HG03139 (cell line): Measurements from ENCODE around the gene IFI35.
"Not testable (repeated sequence)": the region's sequence is repeated elsewhere in the genome, so short reads cannot be mapped to it uniquely, and the experiment has no call there.

Source experiments
- ATAC-seq: cut with Tn5 transposase; IDR thresholded peaks from one replicate; pipeline ENCODE4 v1.9.1; 2021; ENCODE audit not compliant: unreplicated experiment

Gene IFI35

GRCh38 chr17:43006639-43007551 is at the start of gene IFI35:
TSS of gene IFI35 (plus strand) at chr17:43006784. CDS start at chr17:43006948, 164 bp downstream.
- ATAC-seq: no peak

- ATAC-seq: peak; percentile 84
Measured at GRCh38 chr17:42964161-42964932, 42.2 kb upstream of the IFI35 start, which contains the start of gene AARSD1. TSS of gene AARSD1 (minus strand) at chr17:42964454. CDS start at chr17:42964440, 14 bp downstream.

GRCh38 chr17:42967925-42968324 is 38.7 kb upstream of the IFI35 start:
- ATAC-seq: no peak

- ATAC-seq: no peak
Measured at GRCh38 chr17:42969001-42969581, 37.5 kb upstream of the IFI35 start.

GRCh38 chr17:42971589-42971988 is 35.0 kb upstream of the IFI35 start:
- no peak for ATAC-seq

GRCh38 chr17:42973323-42973722 is 33.3 kb upstream of the IFI35 start:
- not testable (repeated sequence) for ATAC-seq

GRCh38 chr17:42975265-42975664 is 31.3 kb upstream of the IFI35 start:
- no peak for ATAC-seq

GRCh38 chr17:42975701-42976100 is 30.9 kb upstream of the IFI35 start:
- ATAC-seq: not testable (repeated sequence)

GRCh38 chr17:42979511-42980273 is 26.9 kb upstream of the IFI35 start, which contains the start of gene PTGES3L:
TSS of gene PTGES3L (minus strand) at chr17:42980080. CDS start at chr17:42980053, 27 bp downstream.
- no peak for ATAC-seq

- peak; percentile 59 for ATAC-seq
Measured at GRCh38 chr17:42980274-42980765, 26.3 kb upstream of the IFI35 start, which contains the start of gene RUNDC1. TSS of gene RUNDC1 (plus strand) at chr17:42980565. CDS start at chr17:42980577, 12 bp downstream.

GRCh38 chr17:42980766-42981397 is 25.7 kb upstream of the IFI35 start:
- ATAC-seq: peak; percentile 38

GRCh38 chr17:42982266-42982665 is 24.3 kb upstream of the IFI35 start:
- ATAC-seq: no peak

GRCh38 chr17:42985225-42985624 is 21.4 kb upstream of the IFI35 start:
- ATAC-seq: no peak

GRCh38 chr17:42989141-42989540 is 17.4 kb upstream of the IFI35 start:
- ATAC-seq: no peak

- no peak for ATAC-seq
Measured at GRCh38 chr17:42989726-42990652, 16.6 kb upstream of the IFI35 start.

GRCh38 chr17:42991471-42991870 is 15.1 kb upstream of the IFI35 start:
- ATAC-seq: no peak

- no peak for ATAC-seq
Measured at GRCh38 chr17:42992872-42993271, 13.7 kb upstream of the IFI35 start.

- ATAC-seq: not testable (repeated sequence)
Measured at GRCh38 chr17:42993913-42994312, 12.7 kb upstream of the IFI35 start.
